SK-N-SH (cell line): ENCODE measurements around the gene ATP2A2. TPM values are rescaled to one million over a fixed set of nuclear protein-coding genes. Genes with fewer than 3 reads are reported as not detected.

ENCODE experiments used
- CTCF ChIA-PET: fragments of 300-600, 350-600 bp; formaldehyde crosslinking; extraction: SDS; loops from one replicate; lab custom pipeline; 2021; lab: Yijun Ruan, JAX
- POLR2A ChIA-PET: fragments of 350-600 bp; sonication (Branson Sonifier 250); formaldehyde crosslinking; extraction: SDS; loops from one replicate; lab custom pipeline; 2020; ENCODE audit warnings: antibody characterized with exemption, inconsistent platforms; lab: Yijun Ruan, JAX
- DNase-seq: peaks from one replicate; pipeline ENCODE4 v3.0.0; 2012
- H2AFZ ChIP-seq: fragments of 200-600 bp; sonication (generic); 2 replicates; pipeline ENCODE4 v1.8.1; 2016; ENCODE audit warnings: antibody characterized with exemption, mild to moderate bottlenecking, low read depth
- H3F3A ChIP-seq: fragments of 200-600 bp; sonication (generic); replicated peaks from 2 replicates; pipeline ENCODE3; 2016; ENCODE audit warnings: antibody characterized with exemption, mild to moderate bottlenecking; ENCODE audit not compliant: insufficient read depth
- H3K27ac ChIP-seq, 2 experiments: fragments of 200-500 bp in 1 of 2; fragments of 200-600 bp in 1 of 2; sonication (Bioruptor generic) in 1 of 2; sonication (generic), shearing (Covaris generic) in 1 of 2; 2 replicates each; pipeline versions ENCODE4 v1.5.1 to v1.6.1; 2014 to 2016; ENCODE audit warnings: low read depth in 2 of 2, inconsistent platforms in 1 of 2, low read length in 1 of 2, mild to moderate bottlenecking in 1 of 2, mixed read lengths in 1 of 2
- H3K27me3 ChIP-seq: fragments of 200-600 bp; sonication (generic), shearing (Covaris generic); 2 replicates; pipeline ENCODE4 v1.6.1; 2016; ENCODE audit warnings: mixed run types; ENCODE audit not compliant: insufficient read depth
- H3K36me3 ChIP-seq, 2 experiments: fragments of 200-500 bp in 1 of 2; fragments of 200-600 bp in 1 of 2; sonication (Bioruptor generic) in 1 of 2; sonication (generic) in 1 of 2; replicated peaks in 1 of 2; 2 replicates each; pipeline versions ENCODE3 to v1.5.1; 2014 to 2016; ENCODE audit warnings: low read length in 1 of 2, mild to moderate bottlenecking in 1 of 2; ENCODE audit not compliant: insufficient read depth in 2 of 2, control insufficient read depth in 1 of 2
- H3K4me1 ChIP-seq, 2 experiments: fragments of 200-500 bp in 1 of 2; fragments of 200-600 bp in 1 of 2; sonication (Bioruptor generic) in 1 of 2; sonication (generic), shearing (Covaris generic) in 1 of 2; 2 replicates each; pipeline versions ENCODE4 v1.5.1 to v1.6.1; 2014 to 2016; ENCODE audit warnings: low read depth in 1 of 2, low read length in 1 of 2, mixed run types in 1 of 2; ENCODE audit not compliant: insufficient read depth in 2 of 2, control insufficient read depth in 1 of 2
- H3K4me2 ChIP-seq: fragments of 200-600 bp; sonication (generic), shearing (Covaris generic); 2 replicates; pipeline ENCODE4 v1.6.1; 2017; ENCODE audit warnings: mixed run types
- H3K4me3 ChIP-seq, 2 experiments: fragments of 200-500 bp in 1 of 2; fragments of 200-600 bp in 1 of 2; sonication (Bioruptor generic) in 1 of 2; sonication (generic), shearing (Covaris generic) in 1 of 2; 2 replicates each; pipeline versions ENCODE4 v1.5.1 to v1.8.1; 2014 to 2016; ENCODE audit warnings: low read depth in 2 of 2, inconsistent platforms in 1 of 2, low read length in 1 of 2, mild to moderate bottlenecking in 1 of 2, mixed read lengths in 1 of 2, moderate library complexity in 1 of 2
- H3K79me2 ChIP-seq: fragments of 200-600 bp; sonication (generic); 2 replicates; pipeline ENCODE4 v1.8.1; 2017; ENCODE audit warnings: mild to moderate bottlenecking; ENCODE audit not compliant: insufficient read depth
- H3K9ac ChIP-seq: fragments of 200-600 bp; sonication (generic); 2 replicates; pipeline ENCODE4 v1.6.1; 2017; ENCODE audit warnings: mixed run types
- H3K9me2 ChIP-seq: fragments of 200-600 bp; sonication (generic); 2 replicates; pipeline ENCODE4 v1.6.1; 2017; ENCODE audit warnings: mixed run types
- H3K9me3 ChIP-seq: fragments of 200-600 bp; sonication (generic); 2 replicates; pipeline ENCODE4 v1.6.1; 2017; ENCODE audit warnings: mixed run types, mild to moderate bottlenecking, moderate library complexity
- H4K20me1 ChIP-seq: fragments of 200-600 bp; sonication (generic); 2 replicates; pipeline ENCODE4 v1.6.1; 2017; ENCODE audit warnings: mild to moderate bottlenecking, mixed run types; ENCODE audit not compliant: insufficient read depth
- ELF1 ChIP-seq: IDR thresholded peaks from 2 replicates; pipeline ENCODE4 v1.4.0; 2012
- EP300 ChIP-seq, 2 experiments: IDR thresholded peaks; 2 replicates each; pipeline versions ENCODE4 v1.4.0 to v1.6.1; 2012; ENCODE audit warnings: borderline replicate concordance in 1 of 2, low read depth in 1 of 2, low read length in 1 of 2
- EZH2phosphoT487 ChIP-seq: fragments of 200-600 bp; sonication (generic); IDR thresholded peaks from 2 replicates; pipeline ENCODE4 v1.6.1; 2017; ENCODE audit warnings: low read depth, mixed run types, mild to moderate bottlenecking, antibody characterized with exemption, moderate library complexity, borderline replicate concordance
- FOSL2 ChIP-seq: IDR thresholded peaks from 2 replicates; pipeline ENCODE4 v1.4.0; 2012; ENCODE audit warnings: low read depth, mild to moderate bottlenecking, moderate library complexity, borderline replicate concordance
- FOXJ3 ChIP-seq: sonication (generic); formaldehyde crosslinking; IDR thresholded peaks from 2 replicates; pipeline ENCODE4 v1.5.1; 2020; ENCODE audit warnings: mild to moderate bottlenecking, missing genetic modification reagents
- GABPA ChIP-seq: IDR thresholded peaks from 2 replicates; pipeline ENCODE4 v1.4.0; 2012; ENCODE audit warnings: low read depth, mild to moderate bottlenecking
- GATA2 ChIP-seq: sonication (generic); formaldehyde crosslinking; IDR thresholded peaks from 2 replicates; pipeline ENCODE4 v1.5.0; 2020; ENCODE audit warnings: mild to moderate bottlenecking, missing genetic modification reagents
- JUND ChIP-seq: IDR thresholded peaks from 2 replicates; pipeline ENCODE4 v1.4.0; 2012
- NRF1 ChIP-seq: IDR thresholded peaks from 2 replicates; pipeline ENCODE4 v1.6.1; 2012; ENCODE audit warnings: low read depth, mild to moderate bottlenecking, low read length
- POLR2AphosphoS5 ChIP-seq: IDR thresholded peaks from 2 replicates; pipeline ENCODE4 v1.6.1; 2012; ENCODE audit warnings: low read depth, low read length
- RAD21 ChIP-seq: IDR thresholded peaks from 2 replicates; pipeline ENCODE4 v1.6.1; 2012; ENCODE audit warnings: mild to moderate bottlenecking, low read length
- RCOR1 ChIP-seq: fragments of 150-350 bp; IDR thresholded peaks from 2 replicates; pipeline ENCODE4 v1.6.1; 2017; ENCODE audit warnings: antibody characterized with exemption, low read length
- RXRA ChIP-seq: IDR thresholded peaks from 2 replicates; pipeline ENCODE4 v1.4.0; 2012; ENCODE audit warnings: low read depth, mild to moderate bottlenecking, borderline replicate concordance
- TCF12 ChIP-seq: IDR thresholded peaks from 2 replicates; pipeline ENCODE4 v1.4.0; 2012
- WGBS: methylation state at CpG from one replicate; pipeline ENCODE4 v1.1.6; 2017; ENCODE audit warnings: low lambda C conversion rate; 5-methylcytosine and 5-hydroxymethylcytosine counted together
- polyA plus RNA-seq, 3 experiments: library from polyadenylated mRNA; depleted of rRNA; stranded (reverse); fragments of >200 nt; gene quantifications; 2 replicates each; pipeline ENCODE4 v1.2.3, GENCODE V29; 2012
- TF ChIP-seq, protein P1 (sequence below): IDR thresholded peaks from 2 replicates; pipeline ENCODE4 v1.4.0; 2012; ENCODE audit warnings: low read depth, borderline replicate concordance
- TF ChIP-seq, protein P2 (sequence below): IDR thresholded peaks from 2 replicates; pipeline ENCODE4 v1.4.0; 2012; ENCODE audit warnings: low read depth, borderline replicate concordance
- TF ChIP-seq, protein P3 (sequence below): IDR thresholded peaks from 2 replicates; pipeline ENCODE4; 2012
- TF ChIP-seq, protein P4 (sequence below): fragments of 200-600 bp; sonication (generic); IDR thresholded peaks from 2 replicates; pipeline ENCODE4 v1.6.1; 2017; ENCODE audit warnings: antibody characterized with exemption, mild to moderate bottlenecking, moderate library complexity
- TF ChIP-seq, protein P5 (sequence below): IDR thresholded peaks from 2 replicates; pipeline ENCODE4 v1.6.1; 2012; ENCODE audit warnings: mild to moderate bottlenecking, low read depth, low read length, moderate library complexity

ATP2A2 gene
- polyA plus RNA-seq, 1 of the 3 experiments (the other 2 are of a cell fraction): 120 TPM

DNA sequence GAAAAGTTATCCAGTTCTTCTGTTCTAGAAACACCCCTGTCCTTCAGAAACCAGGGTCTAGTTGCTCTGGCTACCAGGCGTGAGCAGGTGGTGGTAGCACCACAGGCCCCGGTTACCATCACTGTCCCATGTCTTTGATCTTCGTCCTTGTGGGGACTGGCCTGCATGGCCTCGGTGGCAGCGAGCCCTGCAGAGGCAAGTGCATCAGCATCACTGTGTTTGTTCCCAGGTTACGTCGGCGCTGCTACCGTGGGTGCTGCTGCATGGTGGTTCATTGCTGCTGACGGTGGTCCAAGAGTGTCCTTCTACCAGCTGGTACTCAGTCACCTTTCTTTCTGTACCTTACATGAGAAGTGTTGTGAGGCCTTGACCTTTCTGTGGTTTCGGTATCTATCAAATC, 63.6 kb downstream of the ATP2A2 start:
- Histone ChIP-seq H2AFZ (no peak overlapping the region), H3K4me2 (no peak overlapping the region), H3K9me2 (no peaks in the 10 kb centered on the region), H3K27ac (no peak overlapping the region), H3K27me3 (no peaks in the 10 kb centered on the region), H3K4me1 (peaks cover 0 to 7% of the 10 kb centered on the region in 2 experiments; a peak in 1 of 4 replicates), H3K9ac (no peak overlapping the region), H3K4me3 (no peak overlapping the region), H3K79me2 (peaks cover 20% of the 10 kb centered on the region; the same call in 1 of the 2 replicates), H3K36me3 (peaks cover 92 to 95% of the 10 kb centered on the region in 2 experiments), H4K20me1 (no peaks in the 10 kb centered on the region), H3K9me3 (no peaks in the 10 kb centered on the region), H3F3A (peaks cover 18% of the 10 kb centered on the region)
- TF ChIP-seq TCF12: no peak
- no peak for TF ChIP-seq FOXJ3 (CRISPR knock-in tag)
- TF ChIP-seq RXRA: no peak
- TF ChIP-seq FOSL2: no peak
- TF ChIP-seq ELF1: no peak
- TF ChIP-seq JUND: no peak
- TF ChIP-seq GATA2 (CRISPR knock-in tag): no peak
- no peak for TF ChIP-seq EZH2phosphoT487
- TF ChIP-seq EP300 (IDR thresholded peaks at IDR 0.05; ENCODE audit: borderline replicate concordance in 1 of 2, low read depth in 1 of 2, low read length in 1 of 2): no peak
- TF ChIP-seq POLR2AphosphoS5: no peak
- TF ChIP-seq, protein P1, sequence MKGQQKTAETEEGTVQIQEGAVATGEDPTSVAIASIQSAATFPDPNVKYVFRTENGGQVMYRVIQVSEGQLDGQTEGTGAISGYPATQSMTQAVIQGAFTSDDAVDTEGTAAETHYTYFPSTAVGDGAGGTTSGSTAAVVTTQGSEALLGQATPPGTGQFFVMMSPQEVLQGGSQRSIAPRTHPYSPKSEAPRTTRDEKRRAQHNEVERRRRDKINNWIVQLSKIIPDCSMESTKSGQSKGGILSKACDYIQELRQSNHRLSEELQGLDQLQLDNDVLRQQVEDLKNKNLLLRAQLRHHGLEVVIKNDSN: no peak
- DNase-seq: no peak
- ChIA-PET POLR2A (no interaction called here), CTCF (no interaction called here)
- WGBS: 99% methylated on average over 6 of the region's 11 CpGs

DNA sequence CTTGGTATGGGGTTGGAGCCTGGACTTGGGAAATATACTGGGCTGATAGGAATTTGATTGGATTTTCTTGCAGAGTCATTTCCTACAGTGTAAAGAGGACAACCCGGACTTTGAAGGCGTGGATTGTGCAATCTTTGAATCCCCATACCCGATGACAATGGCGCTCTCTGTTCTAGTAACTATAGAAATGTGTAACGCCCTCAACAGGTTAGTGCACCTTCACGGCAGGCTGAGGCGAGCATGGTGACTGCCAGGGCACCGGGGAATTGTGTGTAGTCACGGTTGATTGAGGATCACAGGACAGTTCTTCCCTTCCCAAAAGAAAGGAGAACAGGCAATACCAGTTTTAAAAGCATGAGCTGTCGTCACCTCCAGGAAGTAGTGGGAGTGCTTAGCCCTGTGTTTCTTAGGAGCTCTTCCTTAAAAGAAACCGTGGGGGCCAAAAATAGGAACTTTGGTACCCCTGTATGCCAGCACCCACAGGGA, 64.2 kb downstream of the ATP2A2 start:
- peaks cover 20% of the 10 kb centered on the region; the same call in 1 of the 2 replicates for H3K79me2 ChIP-seq
- H3K27ac ChIP-seq: no peak overlapping the region
- no peaks in the 10 kb centered on the region for H3K9me2 ChIP-seq
- POLR2A ChIA-PET: no interaction called here
- peaks cover 93 to 97% of the 10 kb centered on the region in 2 experiments for H3K36me3 ChIP-seq
- no peak overlapping the region for H2AFZ ChIP-seq
- CTCF ChIA-PET: no interaction called here
- 84% methylated on average over 9 of the region's 11 CpGs for WGBS
- no peak overlapping the region for H3K4me3 ChIP-seq
- no peak overlapping the region for H3K9ac ChIP-seq
- H3K4me2 ChIP-seq: no peak overlapping the region
- H3K27me3 ChIP-seq: no peaks in the 10 kb centered on the region
- DNase-seq: no peak
- no peaks in the 10 kb centered on the region for H4K20me1 ChIP-seq
- peaks cover 14% of the 10 kb centered on the region for H3F3A ChIP-seq
- peaks cover 0 to 7% of the 10 kb centered on the region in 2 experiments; a peak in 1 of 4 replicates for H3K4me1 ChIP-seq
- H3K9me3 ChIP-seq: no peaks in the 10 kb centered on the region
- TF ChIP-seq FOSL2 (no peak), NRF1 (no peak), RAD21 (no peak), POLR2AphosphoS5 (no peak), GABPA (no peak), RXRA (no peak), RCOR1 (no peak)
- TF ChIP-seq, protein P2, sequence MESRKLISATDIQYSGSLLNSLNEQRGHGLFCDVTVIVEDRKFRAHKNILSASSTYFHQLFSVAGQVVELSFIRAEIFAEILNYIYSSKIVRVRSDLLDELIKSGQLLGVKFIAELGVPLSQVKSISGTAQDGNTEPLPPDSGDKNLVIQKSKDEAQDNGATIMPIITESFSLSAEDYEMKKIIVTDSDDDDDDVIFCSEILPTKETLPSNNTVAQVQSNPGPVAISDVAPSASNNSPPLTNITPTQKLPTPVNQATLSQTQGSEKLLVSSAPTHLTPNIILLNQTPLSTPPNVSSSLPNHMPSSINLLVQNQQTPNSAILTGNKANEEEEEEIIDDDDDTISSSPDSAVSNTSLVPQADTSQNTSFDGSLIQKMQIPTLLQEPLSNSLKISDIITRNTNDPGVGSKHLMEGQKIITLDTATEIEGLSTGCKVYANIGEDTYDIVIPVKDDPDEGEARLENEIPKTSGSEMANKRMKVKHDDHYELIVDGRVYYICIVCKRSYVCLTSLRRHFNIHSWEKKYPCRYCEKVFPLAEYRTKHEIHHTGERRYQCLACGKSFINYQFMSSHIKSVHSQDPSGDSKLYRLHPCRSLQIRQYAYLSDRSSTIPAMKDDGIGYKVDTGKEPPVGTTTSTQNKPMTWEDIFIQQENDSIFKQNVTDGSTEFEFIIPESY: no peak
- TF ChIP-seq, protein P3, sequence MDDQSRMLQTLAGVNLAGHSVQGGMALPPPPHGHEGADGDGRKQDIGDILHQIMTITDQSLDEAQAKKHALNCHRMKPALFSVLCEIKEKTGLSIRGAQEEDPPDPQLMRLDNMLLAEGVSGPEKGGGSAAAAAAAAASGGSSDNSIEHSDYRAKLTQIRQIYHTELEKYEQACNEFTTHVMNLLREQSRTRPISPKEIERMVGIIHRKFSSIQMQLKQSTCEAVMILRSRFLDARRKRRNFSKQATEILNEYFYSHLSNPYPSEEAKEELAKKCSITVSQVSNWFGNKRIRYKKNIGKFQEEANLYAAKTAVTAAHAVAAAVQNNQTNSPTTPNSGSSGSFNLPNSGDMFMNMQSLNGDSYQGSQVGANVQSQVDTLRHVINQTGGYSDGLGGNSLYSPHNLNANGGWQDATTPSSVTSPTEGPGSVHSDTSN: no peak
- TF ChIP-seq, protein P4, sequence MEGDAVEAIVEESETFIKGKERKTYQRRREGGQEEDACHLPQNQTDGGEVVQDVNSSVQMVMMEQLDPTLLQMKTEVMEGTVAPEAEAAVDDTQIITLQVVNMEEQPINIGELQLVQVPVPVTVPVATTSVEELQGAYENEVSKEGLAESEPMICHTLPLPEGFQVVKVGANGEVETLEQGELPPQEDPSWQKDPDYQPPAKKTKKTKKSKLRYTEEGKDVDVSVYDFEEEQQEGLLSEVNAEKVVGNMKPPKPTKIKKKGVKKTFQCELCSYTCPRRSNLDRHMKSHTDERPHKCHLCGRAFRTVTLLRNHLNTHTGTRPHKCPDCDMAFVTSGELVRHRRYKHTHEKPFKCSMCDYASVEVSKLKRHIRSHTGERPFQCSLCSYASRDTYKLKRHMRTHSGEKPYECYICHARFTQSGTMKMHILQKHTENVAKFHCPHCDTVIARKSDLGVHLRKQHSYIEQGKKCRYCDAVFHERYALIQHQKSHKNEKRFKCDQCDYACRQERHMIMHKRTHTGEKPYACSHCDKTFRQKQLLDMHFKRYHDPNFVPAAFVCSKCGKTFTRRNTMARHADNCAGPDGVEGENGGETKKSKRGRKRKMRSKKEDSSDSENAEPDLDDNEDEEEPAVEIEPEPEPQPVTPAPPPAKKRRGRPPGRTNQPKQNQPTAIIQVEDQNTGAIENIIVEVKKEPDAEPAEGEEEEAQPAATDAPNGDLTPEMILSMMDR: no peak
- TF ChIP-seq, protein P5, sequence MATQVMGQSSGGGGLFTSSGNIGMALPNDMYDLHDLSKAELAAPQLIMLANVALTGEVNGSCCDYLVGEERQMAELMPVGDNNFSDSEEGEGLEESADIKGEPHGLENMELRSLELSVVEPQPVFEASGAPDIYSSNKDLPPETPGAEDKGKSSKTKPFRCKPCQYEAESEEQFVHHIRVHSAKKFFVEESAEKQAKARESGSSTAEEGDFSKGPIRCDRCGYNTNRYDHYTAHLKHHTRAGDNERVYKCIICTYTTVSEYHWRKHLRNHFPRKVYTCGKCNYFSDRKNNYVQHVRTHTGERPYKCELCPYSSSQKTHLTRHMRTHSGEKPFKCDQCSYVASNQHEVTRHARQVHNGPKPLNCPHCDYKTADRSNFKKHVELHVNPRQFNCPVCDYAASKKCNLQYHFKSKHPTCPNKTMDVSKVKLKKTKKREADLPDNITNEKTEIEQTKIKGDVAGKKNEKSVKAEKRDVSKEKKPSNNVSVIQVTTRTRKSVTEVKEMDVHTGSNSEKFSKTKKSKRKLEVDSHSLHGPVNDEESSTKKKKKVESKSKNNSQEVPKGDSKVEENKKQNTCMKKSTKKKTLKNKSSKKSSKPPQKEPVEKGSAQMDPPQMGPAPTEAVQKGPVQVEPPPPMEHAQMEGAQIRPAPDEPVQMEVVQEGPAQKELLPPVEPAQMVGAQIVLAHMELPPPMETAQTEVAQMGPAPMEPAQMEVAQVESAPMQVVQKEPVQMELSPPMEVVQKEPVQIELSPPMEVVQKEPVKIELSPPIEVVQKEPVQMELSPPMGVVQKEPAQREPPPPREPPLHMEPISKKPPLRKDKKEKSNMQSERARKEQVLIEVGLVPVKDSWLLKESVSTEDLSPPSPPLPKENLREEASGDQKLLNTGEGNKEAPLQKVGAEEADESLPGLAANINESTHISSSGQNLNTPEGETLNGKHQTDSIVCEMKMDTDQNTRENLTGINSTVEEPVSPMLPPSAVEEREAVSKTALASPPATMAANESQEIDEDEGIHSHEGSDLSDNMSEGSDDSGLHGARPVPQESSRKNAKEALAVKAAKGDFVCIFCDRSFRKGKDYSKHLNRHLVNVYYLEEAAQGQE: no peak
